Measurements from ENCODE around the gene PKDCC.
"Not testable (repeated sequence)": the region's sequence is repeated elsewhere in the genome, so short reads cannot be mapped to it uniquely, and the experiment has no call there.

Gene PKDCC

GRCh38 chr2:42031281-42032223 is 16.3 kb upstream of the PKDCC start:
- DNase-seq: no peak

- no peak for DNase-seq
Observed at GRCh38 chr2:42032224-42032620, 15.6 kb upstream of the PKDCC start.

GRCh38 chr2:42032745-42033144 is 15.1 kb upstream of the PKDCC start:
- no peak for DNase-seq

GRCh38 chr2:42034096-42034495 is 13.7 kb upstream of the PKDCC start:
- not testable (repeated sequence) for DNase-seq

GRCh38 chr2:42035241-42035640 is 12.6 kb upstream of the PKDCC start:
- DNase-seq: no peak

- DNase-seq: no peak
Observed at GRCh38 chr2:42036413-42036812, 11.4 kb upstream of the PKDCC start.

GRCh38 chr2:42036940-42037339 is 10.9 kb upstream of the PKDCC start:
- DNase-seq: no peak

GRCh38 chr2:42040643-42041278 is 7.1 kb upstream of the PKDCC start:
- no peak for DNase-seq

- DNase-seq: no peak
Observed at GRCh38 chr2:42041377-42042127, 6.3 kb upstream of the PKDCC start.

GRCh38 chr2:42042631-42043355 is 5.0 kb upstream of the PKDCC start:
- no peak for DNase-seq

- DNase-seq: no peak
Observed at GRCh38 chr2:42043789-42044394, 3.9 kb upstream of the PKDCC start.

GRCh38 chr2:42044939-42045338 is 2.9 kb upstream of the PKDCC start:
- DNase-seq: no peak

GRCh38 chr2:42045352-42045751 is 2.5 kb upstream of the PKDCC start:
- DNase-seq: no peak

GRCh38 chr2:42045848-42046748 is 1.7 kb upstream of the PKDCC start:
- DNase-seq: no peak

GRCh38 chr2:42046819-42047487 is 868 bp upstream of the PKDCC start:
- no peak for DNase-seq

- DNase-seq: no peak
Observed at GRCh38 chr2:42048299-42049220, 739 bp downstream of the PKDCC start.

- no peak for DNase-seq
Observed at GRCh38 chr2:42049221-42050009, 1.6 kb downstream of the PKDCC start.

- no peak for DNase-seq
Observed at GRCh38 chr2:42050010-42050702, 2.3 kb downstream of the PKDCC start.
